NCI-H1105 (cell line): ENCODE results near the gene SLF2.
"Not testable (repeated sequence)": the region's sequence is repeated elsewhere in the genome, so short reads cannot be mapped to it uniquely, and the experiment has no call there.

Experiments
- DNase-seq: peaks from one replicate; lab custom pipeline; 2025; lab: John Stamatoyannopoulos, UW

SLF2 gene

GRCh38 chr10:100962351-100963080, 49.8 kb downstream of the SLF2 start:
- no peak for DNase-seq

- no peak for DNase-seq
Observed at GRCh38 chr10:100963826-100964225, 51.1 kb downstream of the SLF2 start.

GRCh38 chr10:100965820-100966219, 53.1 kb downstream of the SLF2 start:
- DNase-seq: no peak

GRCh38 chr10:100966887-100967286, 54.1 kb downstream of the SLF2 start:
- DNase-seq: no peak

- DNase-seq: no peak
Observed at GRCh38 chr10:100967332-100967731, 54.6 kb downstream of the SLF2 start.

- DNase-seq: no peak
Observed at GRCh38 chr10:100968062-100968736, 55.4 kb downstream of the SLF2 start.

GRCh38 chr10:100968863-100969186, 56.1 kb downstream of the SLF2 start:
- no peak for DNase-seq

- peak; percentile 50 for DNase-seq
Observed at GRCh38 chr10:100969187-100970075, 56.7 kb downstream of the SLF2 start, which contains the start of gene SEMA4G. Gene SEMA4G, plus strand, starts transcription at chr10:100969504. Its CDS starts 3,409 bp downstream, at chr10:100972913.

- peak; percentile 5 for DNase-seq
Observed at GRCh38 chr10:100970076-100970913, 57.5 kb downstream of the SLF2 start.

GRCh38 chr10:100970914-100971811, 58.4 kb downstream of the SLF2 start:
- DNase-seq: no peak

- DNase-seq: no peak
Observed at GRCh38 chr10:100972115-100972903, 59.5 kb downstream of the SLF2 start.

- DNase-seq: no peak
Observed at GRCh38 chr10:100972904-100973535, 60.3 kb downstream of the SLF2 start.

- not testable (repeated sequence) for DNase-seq
Observed at GRCh38 chr10:100975397-100975796, 62.6 kb downstream of the SLF2 start.

- DNase-seq: no peak
Observed at GRCh38 chr10:100976906-100977305, 64.1 kb downstream of the SLF2 start.

- no peak for DNase-seq
Observed at GRCh38 chr10:100977436-100977835, 64.7 kb downstream of the SLF2 start.

- no peak for DNase-seq
Observed at GRCh38 chr10:100978121-100978900, 65.5 kb downstream of the SLF2 start.

GRCh38 chr10:100978901-100979195, 66.1 kb downstream of the SLF2 start:
- no peak for DNase-seq

- no peak for DNase-seq
Observed at GRCh38 chr10:100979791-100980272, 67.1 kb downstream of the SLF2 start.

GRCh38 chr10:100980311-100980710, 67.5 kb downstream of the SLF2 start:
- no peak for DNase-seq
